ENCODE results near the gene CITED1.

- TF ChIP-seq POLR2A (IDR thresholded peaks at IDR 0.05; ENCODE audit: low read depth, low read length), result no peak
- TF ChIP-seq TAF1 (IDR thresholded peaks at IDR 0.05; ENCODE audit: borderline replicate concordance, low read depth, low read length), result no peak
- TF ChIP-seq POLR2AphosphoS5 (IDR thresholded peaks at IDR 0.05; ENCODE audit: low read depth, low read length), result no peak
These were observed 1.9 kb upstream of the CITED1 start for GRCh38 chrX:72307646-72308051.

All from GM12892 (cell line).